ENCODE results near the gene ARSK.

The ARSK gene

GRCh38 chr5:95649842-95650620 is 95.1 kb downstream of the ARSK start:
- DNase-seq, result no peak

GRCh38 chr5:95652849-95653248 is 97.9 kb downstream of the ARSK start:
- DNase-seq, result no peak

- no peak for DNase-seq
Measured at GRCh38 chr5:95654196-95654595, 99.3 kb downstream of the ARSK start.

Measured in 8988T (cell line).